HCT116 (cell line): ENCODE data around the gene CRIP1. TPM values are rescaled to one million over a fixed set of nuclear protein-coding genes. Genes with fewer than 3 reads are reported as not detected.

ENCODE experiments used
- ATAC-seq: fragments of 200-7000 bp; cut with Tn5 transposase; 2 replicates; pipeline ENCODE4 v1.9.1; 2020; ENCODE audit warnings: mild to moderate bottlenecking, moderate library complexity
- BruUV-seq: library from RNA; stranded (reverse); fragments of 400-500 nt; replicated peaks from 2 replicates; lab custom pipeline; 2021; lab: Mats Ljungman, UMichigan
- CTCF ChIA-PET: fragments of 300-600 bp; sonication (Branson Sonifier 250); formaldehyde crosslinking; loops from one replicate; lab custom pipeline; 2021; ENCODE audit warnings: antibody characterized with exemption; lab: Charles Lee
- POLR2A ChIA-PET: fragments of 300-600, 350-600 bp; sonication (Branson Sonifier 250); formaldehyde crosslinking; loops from one replicate; lab custom pipeline; 2021; ENCODE audit warnings: antibody characterized with exemption; lab: Charles Lee
- RAD21 ChIA-PET, 2 experiments: fragments of 300-600 bp; sonication (Branson Sonifier 250); formaldehyde crosslinking; loops; one replicate each; lab custom pipeline; 2023; ENCODE audit warnings: low total read pairs in 2 of 2; ENCODE audit not compliant: uncharacterized antibody in 2 of 2, unreplicated experiment in 2 of 2, low non-redundant PET in 1 of 2; lab: Charles Lee
- DNase-seq: peaks from one replicate; pipeline ENCODE4 v3.0.0-alpha.2; 2010; ENCODE audit warnings: low read depth, low spot score
- H2AFZ ChIP-seq: fragments of 200-600 bp; shearing (Covaris generic), sonication (generic); 2 replicates; pipeline ENCODE4 v1.6.1; 2017; ENCODE audit warnings: low read depth, mixed run types, mixed read lengths, antibody characterized with exemption, low read length; ENCODE audit not compliant: poor library complexity, severe bottlenecking
- H3K27ac ChIP-seq: 2 replicates; pipeline ENCODE4 v1.5.1; 2012; ENCODE audit warnings: low read depth, low read length
- H3K27me3 ChIP-seq: fragments of 200-600 bp; sonication (generic); 2 replicates; pipeline ENCODE4 v1.6.1; 2016; ENCODE audit warnings: mixed run types, low read length, mixed read lengths; ENCODE audit not compliant: insufficient read depth
- H3K36me3 ChIP-seq, 2 experiments: fragments of 200-500 bp in 1 of 2; fragments of 200-600 bp in 1 of 2; sonication (Bioruptor generic) in 1 of 2; sonication (generic) in 1 of 2; 2 replicates each; pipeline versions ENCODE4 v1.5.1 to v1.6.1; 2014 to 2016; ENCODE audit warnings: low read length in 2 of 2, inconsistent platforms in 1 of 2, mixed read lengths in 1 of 2, mixed run types in 1 of 2; ENCODE audit not compliant: insufficient read depth in 2 of 2, control insufficient read depth in 1 of 2
- H3K4me1 ChIP-seq, 2 experiments: fragments of 200-600 bp in 1 of 2; sonication (generic) in 1 of 2; 2 replicates each; pipeline versions ENCODE4 v1.5.1 to v1.6.1; 2012 to 2017; ENCODE audit warnings: low read length in 2 of 2, inconsistent platforms in 1 of 2, mild to moderate bottlenecking in 1 of 2, mixed read lengths in 1 of 2, mixed run types in 1 of 2, moderate library complexity in 1 of 2; ENCODE audit not compliant: insufficient read depth in 2 of 2, control insufficient read depth in 1 of 2
- H3K4me2 ChIP-seq: fragments of 200-600 bp; sonication (generic); 2 replicates; pipeline ENCODE4 v1.6.1; 2017; ENCODE audit warnings: mixed run types, low read length, mixed read lengths
- H3K4me3 ChIP-seq, 2 experiments: fragments of 200-600 bp in 1 of 2; sonication (generic) in 1 of 2; replicated peaks in 1 of 2; 2 replicates each; pipeline ENCODE4 v1.5.1; 2011 to 2016; ENCODE audit warnings: low read length in 2 of 2, control low read depth in 1 of 2, low read depth in 1 of 2, mild to moderate bottlenecking in 1 of 2, mixed read lengths in 1 of 2, mixed run types in 1 of 2
- H3K79me2 ChIP-seq: fragments of 200-600 bp; sonication (generic); 2 replicates; pipeline ENCODE4 v1.6.1; 2017; ENCODE audit warnings: mild to moderate bottlenecking, mixed run types, low read length, moderate library complexity, mixed read lengths; ENCODE audit not compliant: insufficient read depth
- H3K9ac ChIP-seq: fragments of 200-600 bp; sonication (generic); 2 replicates; pipeline ENCODE4 v1.6.1; 2016; ENCODE audit warnings: low read length, mixed read lengths
- H3K9me2 ChIP-seq: fragments of 200-600 bp; sonication (generic), shearing (Covaris generic); 2 replicates; pipeline ENCODE4 v1.6.1; 2017; ENCODE audit warnings: mixed run types, mild to moderate bottlenecking, moderate library complexity; ENCODE audit not compliant: insufficient read depth
- H3K9me3 ChIP-seq, 2 experiments: fragments of 200-500 bp in 1 of 2; fragments of 200-600 bp in 1 of 2; sonication (Bioruptor generic) in 1 of 2; sonication (generic) in 1 of 2; 2 replicates each; pipeline ENCODE4 v1.6.1; 2014 to 2017; ENCODE audit warnings: low read length in 2 of 2, mixed read lengths in 2 of 2, inconsistent platforms in 1 of 2, low read depth in 1 of 2, mild to moderate bottlenecking in 1 of 2, mixed run types in 1 of 2, moderate library complexity in 1 of 2; ENCODE audit not compliant: control insufficient read depth in 1 of 2, insufficient read depth in 1 of 2
- H4K20me1 ChIP-seq: fragments of 200-600 bp; sonication (generic), shearing (Covaris generic); 2 replicates; pipeline ENCODE4 v1.6.1; 2017; ENCODE audit warnings: mixed run types, mild to moderate bottlenecking, moderate library complexity; ENCODE audit not compliant: insufficient read depth
- ELF1 ChIP-seq: IDR thresholded peaks from 2 replicates; pipeline ENCODE4 v1.6.1; 2012; ENCODE audit warnings: low read depth, borderline replicate concordance
- EZH2 ChIP-seq: fragments of 200-600 bp; sonication (generic); IDR thresholded peaks from 2 replicates; pipeline ENCODE4 v1.6.1; 2017; ENCODE audit warnings: antibody characterized with exemption, mixed run types
- intact Hi-C: fragments of 100-400 bp; cut with micrococcal nuclease; formaldehyde crosslinking; loops from 2 replicates; pipeline ENCODE4 v1.10.0; 2022
- total RNA-seq: library from RNA; stranded (reverse); gene quantifications from one replicate; pipeline ENCODE4 v1.2.1, GENCODE V29; 2021; ENCODE audit not compliant: unreplicated experiment
- TF ChIP-seq, protein P1 (sequence below): IDR thresholded peaks from 2 replicates; pipeline ENCODE4 v1.6.1; 2011; ENCODE audit warnings: mild to moderate bottlenecking, low read length, moderate library complexity; ENCODE audit not compliant: insufficient replicate concordance; ENCODE audit errors: extremely low read depth

Gene CRIP1
- total RNA-seq, 1 experiment from 2014 or later = 260 TPM

GRCh38 chr14:105529569-105530284 is 43.0 kb downstream of the CRIP1 start:
- RAD21 ChIA-PET = no interaction called here
- no TSS peak for BruUV-seq
- intact Hi-C loops = loop anchor here (5.0 to 10.0 kb wide), 2 partner anchors 37 to 625 kb away; partner anchors contain the start of gene TEDC1

More at GRCh38 chr14:105529569-105530284, 43.0 kb downstream of the CRIP1 start:
- Histone ChIP-seq H3K9me3 (no peaks in the 10 kb centered on the region), H3K27me3 (no peaks in the 10 kb centered on the region), H2AFZ (no peak overlapping the region), H3K27ac (no peak overlapping the region), H3K9ac (no peak overlapping the region), H3K9me2 (no peaks in the 10 kb centered on the region), H3K79me2 (no peaks in the 10 kb centered on the region), H3K4me2 (no peak overlapping the region), H3K4me1 (peaks cover 8 to 23% of the 10 kb centered on the region in 2 experiments; a peak in 3 of 4 replicates), H3K36me3 (no peaks in the 10 kb centered on the region), H3K4me3 (no peak overlapping the region), H4K20me1 (no peaks in the 10 kb centered on the region)
- ATAC-seq (no peak), DNase-seq (no peak)
- TF ChIP-seq EZH2 (no peak), ELF1 (no peak)
- TF ChIP-seq, protein P1, sequence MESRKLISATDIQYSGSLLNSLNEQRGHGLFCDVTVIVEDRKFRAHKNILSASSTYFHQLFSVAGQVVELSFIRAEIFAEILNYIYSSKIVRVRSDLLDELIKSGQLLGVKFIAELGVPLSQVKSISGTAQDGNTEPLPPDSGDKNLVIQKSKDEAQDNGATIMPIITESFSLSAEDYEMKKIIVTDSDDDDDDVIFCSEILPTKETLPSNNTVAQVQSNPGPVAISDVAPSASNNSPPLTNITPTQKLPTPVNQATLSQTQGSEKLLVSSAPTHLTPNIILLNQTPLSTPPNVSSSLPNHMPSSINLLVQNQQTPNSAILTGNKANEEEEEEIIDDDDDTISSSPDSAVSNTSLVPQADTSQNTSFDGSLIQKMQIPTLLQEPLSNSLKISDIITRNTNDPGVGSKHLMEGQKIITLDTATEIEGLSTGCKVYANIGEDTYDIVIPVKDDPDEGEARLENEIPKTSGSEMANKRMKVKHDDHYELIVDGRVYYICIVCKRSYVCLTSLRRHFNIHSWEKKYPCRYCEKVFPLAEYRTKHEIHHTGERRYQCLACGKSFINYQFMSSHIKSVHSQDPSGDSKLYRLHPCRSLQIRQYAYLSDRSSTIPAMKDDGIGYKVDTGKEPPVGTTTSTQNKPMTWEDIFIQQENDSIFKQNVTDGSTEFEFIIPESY = no peak
- CTCF ChIA-PET = interaction anchor here (1.6 kb wide), 1 partner anchor 40 kb away, joined by 11 read pairs; no protein-coding TSS in a partner anchor
- POLR2A ChIA-PET = no interaction called here
